CD14-positive monocyte (primary cell): ENCODE measurements around the gene DNMT3A. TPM values are rescaled to one million over a fixed set of nuclear protein-coding genes. Genes with fewer than 3 reads are reported as not detected.

ENCODE experiments used
- DNase-seq, 3 donors: peaks; one replicate each; pipeline ENCODE4 v3.0.0-alpha.2; 2011 to 2022
- H2AFZ ChIP-seq: 2 replicates; pipeline ENCODE4 v1.6.0; 2012; ENCODE audit warnings: mild to moderate bottlenecking, low read depth, low read length, inconsistent platforms; ENCODE audit not compliant: insufficient read depth, poor library complexity, severe bottlenecking
- H3K27ac ChIP-seq, 2 donors: 1 replicate in 1 of 2; 2 replicates in 1 of 2; pipeline ENCODE4 v1.5.1; 2012 to 2013; ENCODE audit warnings: low read length in 2 of 2, control low read depth in 1 of 2, inconsistent platforms in 1 of 2, low read depth in 1 of 2, mild to moderate bottlenecking in 1 of 2
- H3K27me3 ChIP-seq, 2 donors: one replicate each; pipeline versions ENCODE4 v1.6.0 to v1.6.1; 2011 to 2013; ENCODE audit warnings: low read length in 2 of 2; ENCODE audit not compliant: control insufficient read depth in 2 of 2, insufficient read depth in 2 of 2
- H3K36me3 ChIP-seq, 2 donors: replicated peaks in 1 of 2; 1 replicate in 1 of 2; 2 replicates in 1 of 2; pipeline versions ENCODE4 v1.5.1 to v1.6.1; 2012 to 2013; ENCODE audit warnings: low read length in 2 of 2, control low read depth in 1 of 2, inconsistent platforms in 1 of 2, mild to moderate bottlenecking in 1 of 2; ENCODE audit not compliant: insufficient read depth in 2 of 2, control insufficient read depth in 1 of 2
- H3K4me1 ChIP-seq, 2 donors: 1 replicate in 1 of 2; 2 replicates in 1 of 2; pipeline versions ENCODE4 v1.5.1 to v1.6.1; 2012 to 2013; ENCODE audit warnings: low read length in 2 of 2, control low read depth in 1 of 2, inconsistent platforms in 1 of 2, mild to moderate bottlenecking in 1 of 2, moderate library complexity in 1 of 2; ENCODE audit not compliant: insufficient read depth in 2 of 2, control insufficient read depth in 1 of 2
- H3K4me2 ChIP-seq: replicated peaks from 2 replicates; pipeline ENCODE3; 2012; ENCODE audit warnings: low read length, moderate library complexity, mild to moderate bottlenecking; ENCODE audit not compliant: poor library complexity, severe bottlenecking; ENCODE audit errors: extremely low read depth
- H3K4me3 ChIP-seq, 3 experiments: fragments of 200-600 bp in 1 of 3; sonication (generic) in 1 of 3; replicated peaks in 1 of 3; 1 replicate in 2 of 3; 2 replicates in 1 of 3; pipeline ENCODE4 v1.5.1; 2011 to 2013; ENCODE audit warnings: low read length in 3 of 3, mild to moderate bottlenecking in 3 of 3, control low read depth in 2 of 3, low read depth in 2 of 3, inconsistent platforms in 1 of 3, moderate library complexity in 1 of 3
- H3K79me2 ChIP-seq: 2 replicates; pipeline ENCODE4 v1.6.0; 2012; ENCODE audit warnings: mild to moderate bottlenecking, control low read depth, inconsistent platforms, low read length, moderate library complexity; ENCODE audit not compliant: insufficient read depth
- H3K9ac ChIP-seq: 2 replicates; pipeline ENCODE4 v1.6.0; 2017; ENCODE audit warnings: low read length, mild to moderate bottlenecking; ENCODE audit not compliant: insufficient read depth, poor library complexity, severe bottlenecking
- H3K9me3 ChIP-seq, 2 donors: replicated peaks in 1 of 2; 1 replicate in 1 of 2; 2 replicates in 1 of 2; pipeline versions ENCODE4 v1.5.1 to v1.6.1; 2012 to 2013; ENCODE audit warnings: low read length in 2 of 2, control low read depth in 1 of 2; ENCODE audit not compliant: control insufficient read depth in 1 of 2, insufficient read depth in 1 of 2
- H4K20me1 ChIP-seq: 2 replicates; pipeline ENCODE4 v1.6.0; 2012; ENCODE audit warnings: mild to moderate bottlenecking, low read length, control low read depth, moderate library complexity; ENCODE audit not compliant: insufficient read depth
- H3K27ac Mint-ChIP-seq, 7 donors: one replicate each; pipeline ENCODE4 v1.8.0; 2020; ENCODE audit warnings: mild to moderate bottlenecking in 7 of 7, mixed read lengths in 7 of 7, moderate library complexity in 6 of 7, inconsistent platforms in 2 of 7
- H3K27me3 Mint-ChIP-seq, 3 donors: one replicate each; pipeline ENCODE4 v1.8.0; 2021 to 2022; ENCODE audit warnings: low read depth in 3 of 3, mild to moderate bottlenecking in 3 of 3, mixed read lengths in 3 of 3, moderate library complexity in 3 of 3, inconsistent platforms in 1 of 3
- H3K36me3 Mint-ChIP-seq, 2 donors: one replicate each; pipeline ENCODE4 v1.8.0; 2020; ENCODE audit warnings: mixed read lengths in 2 of 2, inconsistent platforms in 1 of 2, mild to moderate bottlenecking in 1 of 2
- H3K4me1 Mint-ChIP-seq: one replicate; pipeline ENCODE4 v1.8.0; 2020; ENCODE audit warnings: mild to moderate bottlenecking, mixed read lengths
- H3K4me3 Mint-ChIP-seq, 2 donors: one replicate each; pipeline ENCODE4 v1.8.0; 2020; ENCODE audit warnings: mild to moderate bottlenecking in 2 of 2, mixed read lengths in 2 of 2, moderate library complexity in 1 of 2
- H3K9me3 Mint-ChIP-seq, 7 donors: one replicate each; pipeline ENCODE4 v1.8.0; 2020 to 2022; ENCODE audit warnings: mixed read lengths in 7 of 7, mild to moderate bottlenecking in 6 of 7, moderate library complexity in 6 of 7, inconsistent platforms in 2 of 7
- WGBS: methylation state at CpG from one replicate; pipeline ENCODE4 v1.1.5; 2013; ENCODE audit warnings: missing lambda C conversion rate; ENCODE audit not compliant: insufficient coverage; 5-methylcytosine and 5-hydroxymethylcytosine counted together
- intact Hi-C, 2 donors: fragments of 100-400 bp; cut with micrococcal nuclease; formaldehyde crosslinking; loops; one replicate each; pipeline versions ENCODE4 v1.15.0 to v1.15.1; 2023
- polyA plus RNA-seq, 3 donors: library from polyadenylated mRNA; depleted of rRNA in 1 of 3; unstranded in 2 of 3; stranded (reverse) in 1 of 3; fragments of 300-500 nt in 2 of 3; fragments of >200 nt in 1 of 3; fragmentation: Illumina TruSeq in 2 of 3; gene quantifications; 1 replicate in 2 of 3; 2 replicates in 1 of 3; pipeline ENCODE4 v1.2.3, GENCODE V29; 2012 to 2021
- TF ChIP-seq, protein P1 (sequence below): fragments of 200-600 bp; IDR thresholded peaks from one replicate; pipeline ENCODE4 v1.8.0; 2022; ENCODE audit warnings: antibody characterized with exemption, mild to moderate bottlenecking

The DNMT3A gene
- polyA plus RNA-seq, 3 donors = 1.7 to 7.9 (median 2.7) TPM

DNA sequence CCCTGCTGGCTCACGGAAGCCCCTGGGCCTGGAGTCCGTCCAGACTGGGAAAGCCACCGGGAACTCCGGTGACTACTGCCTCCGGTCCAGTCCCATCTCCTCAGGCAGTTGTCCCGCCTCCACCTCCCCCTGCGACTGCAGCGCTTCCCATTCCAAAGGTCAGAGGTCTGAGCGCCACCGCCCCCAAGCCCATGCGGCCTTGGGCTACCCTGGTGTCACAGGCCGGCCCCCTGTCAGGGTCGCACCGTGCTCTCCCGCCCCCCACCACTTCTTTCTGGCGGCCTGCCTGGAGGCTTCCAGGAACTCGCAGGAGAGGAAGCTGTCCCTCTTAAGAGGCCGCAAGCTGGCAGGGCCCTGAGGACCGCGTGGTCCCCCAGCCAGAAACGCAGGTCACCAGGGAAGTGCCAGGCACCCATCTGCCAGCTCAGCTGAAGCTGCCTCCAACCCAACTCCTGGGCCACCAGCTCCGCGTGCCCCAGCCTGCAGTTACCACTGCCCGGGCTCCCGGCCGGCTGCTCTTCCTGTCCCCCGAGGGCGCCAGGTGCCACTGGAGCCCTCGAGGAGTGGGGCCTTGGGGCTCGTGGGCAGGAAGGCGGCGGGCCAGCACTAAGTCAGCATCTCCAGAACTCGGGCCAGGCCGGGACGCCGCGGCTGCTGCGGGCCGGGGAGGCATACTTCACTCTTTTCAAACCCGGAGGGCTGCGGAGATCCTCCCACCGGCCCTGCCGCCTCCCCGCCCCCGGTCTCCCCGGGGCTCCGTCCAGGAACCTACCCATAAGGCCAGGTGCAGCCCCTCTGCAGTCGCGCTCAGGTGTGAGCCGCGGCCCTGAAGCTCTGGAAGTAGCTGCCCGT is 90.1 kb downstream of the DNMT3A start:
- peaks cover 13 to 31% of the 10 kb centered on the region in 2 donors for H3K36me3 ChIP-seq
- H3K9me3 ChIP-seq = no peaks in the 10 kb centered on the region
- H3K4me1 ChIP-seq = peaks cover 16 to 18% of the 10 kb centered on the region in 2 donors
- peak overlapping the region; percentile 76 for H3K4me2 ChIP-seq
- peak; percentile 41 to 53 (median 51) for DNase-seq
- peaks cover 16% of the 10 kb centered on the region for H3K4me1 Mint-ChIP-seq
- H3K27ac Mint-ChIP-seq = peak overlapping the region in 2 of 7 donors; percentile 13 to 26
- H2AFZ ChIP-seq = peak overlapping the region; percentile 82
- under 1% methylated on average over 46 of the region's 52 CpGs for WGBS
- H3K79me2 ChIP-seq = no peaks in the 10 kb centered on the region
- peaks cover 0 to 2% (median 0%) of the 10 kb centered on the region in 7 donors for H3K9me3 Mint-ChIP-seq
- peak overlapping the region; percentile 61 for H3K9ac ChIP-seq
- peaks cover 1 to 18% (median 11%) of the 10 kb centered on the region in 3 donors for H3K27me3 Mint-ChIP-seq
- peaks cover 0 to 2% of the 10 kb centered on the region in 2 donors for H3K27me3 ChIP-seq
- TF ChIP-seq, protein P1, sequence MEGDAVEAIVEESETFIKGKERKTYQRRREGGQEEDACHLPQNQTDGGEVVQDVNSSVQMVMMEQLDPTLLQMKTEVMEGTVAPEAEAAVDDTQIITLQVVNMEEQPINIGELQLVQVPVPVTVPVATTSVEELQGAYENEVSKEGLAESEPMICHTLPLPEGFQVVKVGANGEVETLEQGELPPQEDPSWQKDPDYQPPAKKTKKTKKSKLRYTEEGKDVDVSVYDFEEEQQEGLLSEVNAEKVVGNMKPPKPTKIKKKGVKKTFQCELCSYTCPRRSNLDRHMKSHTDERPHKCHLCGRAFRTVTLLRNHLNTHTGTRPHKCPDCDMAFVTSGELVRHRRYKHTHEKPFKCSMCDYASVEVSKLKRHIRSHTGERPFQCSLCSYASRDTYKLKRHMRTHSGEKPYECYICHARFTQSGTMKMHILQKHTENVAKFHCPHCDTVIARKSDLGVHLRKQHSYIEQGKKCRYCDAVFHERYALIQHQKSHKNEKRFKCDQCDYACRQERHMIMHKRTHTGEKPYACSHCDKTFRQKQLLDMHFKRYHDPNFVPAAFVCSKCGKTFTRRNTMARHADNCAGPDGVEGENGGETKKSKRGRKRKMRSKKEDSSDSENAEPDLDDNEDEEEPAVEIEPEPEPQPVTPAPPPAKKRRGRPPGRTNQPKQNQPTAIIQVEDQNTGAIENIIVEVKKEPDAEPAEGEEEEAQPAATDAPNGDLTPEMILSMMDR = no peak
- intact Hi-C loops = no loop called here
- peaks cover 43 to 50% of the 10 kb centered on the region in 2 donors for H3K36me3 Mint-ChIP-seq
- H3K4me3 Mint-ChIP-seq = peak overlapping the region; percentile 73 to 84
- peak overlapping the region; percentile 23 to 73 (median 49) for H3K4me3 ChIP-seq
- no peaks in the 10 kb centered on the region for H4K20me1 ChIP-seq
- no peak overlapping the region for H3K27ac ChIP-seq

DNA sequence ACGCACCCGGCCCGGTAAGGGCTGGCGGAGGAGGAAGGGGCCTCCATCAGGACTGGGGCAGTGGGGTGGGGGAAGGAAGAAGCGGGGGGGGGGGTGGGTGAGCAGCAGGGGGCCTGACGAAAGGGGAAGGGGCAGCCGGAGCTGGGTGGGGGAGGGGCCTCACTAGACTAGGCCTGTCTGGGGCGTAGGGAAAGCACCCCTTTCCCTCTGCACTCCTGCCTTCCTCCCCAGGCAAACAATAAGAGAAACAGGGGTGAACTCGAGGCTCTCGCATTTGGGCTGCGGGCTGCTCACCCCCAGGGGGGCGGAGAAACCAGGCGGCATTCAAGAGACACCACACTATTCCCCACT is 90.7 kb downstream of the DNMT3A start:
- Mint-ChIP-seq H3K27me3 (peaks cover 0 to 17% (median 11%) of the 10 kb centered on the region in 3 donors), H3K27ac (peak overlapping the region in 3 of 7 donors; percentile 13 to 26 (median 13)), H3K9me3 (peaks cover 0 to 2% (median 0%) of the 10 kb centered on the region in 7 donors), H3K36me3 (peaks cover 47 to 54% of the 10 kb centered on the region in 2 donors), H3K4me3 (peak overlapping the region; percentile 73 to 84), H3K4me1 (peaks cover 16% of the 10 kb centered on the region)
- peak overlapping the region in 2 of 3 experiments; percentile 49 to 73 for H3K4me3 ChIP-seq
- TF ChIP-seq, protein P1 = no peak
- intact Hi-C loops = no loop called here
- H3K4me1 ChIP-seq = peaks cover 16 to 18% of the 10 kb centered on the region in 2 donors
- peak overlapping the region; percentile 76 for H3K4me2 ChIP-seq
- H3K9ac ChIP-seq = peak overlapping the region; percentile 61
- H3K36me3 ChIP-seq = peaks cover 19 to 37% of the 10 kb centered on the region in 2 donors
- peaks cover 0 to 2% of the 10 kb centered on the region in 2 donors for H3K27me3 ChIP-seq
- H3K9me3 ChIP-seq = no peaks in the 10 kb centered on the region
- peak in 2 of 3 donors; percentile 9 to 24 for DNase-seq
- no peaks in the 10 kb centered on the region for H3K79me2 ChIP-seq
- 2% methylated on average over 5 of the region's 13 CpGs for WGBS
- H2AFZ ChIP-seq = peak overlapping the region; percentile 82
- no peaks in the 10 kb centered on the region for H4K20me1 ChIP-seq
- H3K27ac ChIP-seq = no peak overlapping the region
